ENCODE measurements around the gene MAN1C1. TPM values are rescaled to one million over a fixed set of nuclear protein-coding genes. Genes with fewer than 3 reads are reported as not detected.

The MAN1C1 gene
- total and polyA plus RNA-seq, 2 donors (not counting 1 experiment from before 2014, with no cell fraction given): 0.31 to 0.89 TPM

DNA sequence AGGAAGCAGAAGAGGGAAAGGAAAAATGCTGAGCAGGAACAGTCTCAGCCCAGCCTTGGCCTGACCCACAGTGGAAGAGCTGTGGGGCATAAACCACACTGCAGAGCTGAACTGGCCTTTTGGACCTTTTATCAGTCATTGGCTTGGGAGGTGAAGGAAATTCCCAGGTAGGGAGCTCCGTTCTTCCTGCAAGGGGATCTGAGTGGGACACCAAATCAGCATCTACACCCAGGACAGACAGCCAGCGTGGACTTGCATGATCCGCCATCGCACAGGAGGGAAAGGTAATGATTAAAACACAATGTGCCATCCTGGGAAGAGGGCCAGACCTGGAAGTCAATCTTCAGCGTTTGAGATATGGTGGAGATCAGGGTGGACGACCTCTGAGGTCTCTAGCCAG lies 202.0 kb downstream of the MAN1C1 start:
- no peak overlapping the region for H2AFZ ChIP-seq (ENCODE audit: insufficient read depth, low read depth, low read length, poor library complexity, severe bottlenecking)

More for the DNA sequence above, 202.0 kb downstream of the MAN1C1 start:
- POLR2A ChIA-PET: no interaction called here
- H3K36me3 ChIP-seq (replicated peaks in 1 of 2; ENCODE audit: control extremely low read depth in 1 of 2, control insufficient read depth in 1 of 2, extremely low read depth in 1 of 2, insufficient read depth in 2 of 2, low read length in 1 of 2): peaks cover 0 to under 1% of the 10 kb centered on the region in 2 experiments
- H3K27me3 ChIP-seq (replicated peaks in 1 of 4; ENCODE audit: control extremely low read depth in 1 of 4, control insufficient read depth in 3 of 4, insufficient read depth in 4 of 4, low read length in 3 of 4): no peaks in the 10 kb centered on the region
- H3K27ac ChIP-seq (ENCODE audit: low read length in 2 of 2): no peak overlapping the region
- Mint-ChIP-seq H3K4me1 (peaks cover 29% of the 10 kb centered on the region), H3K4me3 (peak overlapping the region; percentile 95), H3K27me3 (no peaks in the 10 kb centered on the region), H3K9me3 (ENCODE audit: insufficient read depth) (no peaks in the 10 kb centered on the region), H3K27ac (peak overlapping the region; percentile 74)
- H3K4me1 ChIP-seq (ENCODE audit: control insufficient read depth in 2 of 2, insufficient read depth in 2 of 2, low read length in 2 of 2): peaks cover 18 to 24% of the 10 kb centered on the region in 2 donors
- H3K9me3 ChIP-seq (ENCODE audit: control extremely low read depth in 1 of 3, control insufficient read depth in 2 of 3, insufficient read depth in 1 of 3, low read length in 2 of 3): no peaks in the 10 kb centered on the region
- intact Hi-C loops (cut with micrococcal nuclease): loop anchor here (10.0 kb wide), 1 partner anchor 574 kb away; the partner anchor contains the start of gene RSRP1
- no peak overlapping the region for H3K4me3 ChIP-seq (ENCODE audit: control extremely low read depth in 1 of 5, extremely low read depth in 1 of 5, insufficient read depth in 1 of 5, low read depth in 2 of 5, low read length in 4 of 5)
- TF ChIP-seq CTCF (IDR thresholded peaks at IDR 0.05) (no peak), EZH2 (IDR thresholded peaks at IDR 0.05; ENCODE audit: borderline replicate concordance, insufficient read depth, low read depth, low read length, poor library complexity, severe bottlenecking) (no peak)
- H3K79me2 ChIP-seq (ENCODE audit: control insufficient read depth, insufficient read depth, low read length): peaks cover 29% of the 10 kb centered on the region
- no peak overlapping the region for H3K9ac ChIP-seq (ENCODE audit: low read length)
- 100% methylated on average over 2 of the region's 6 CpGs for WGBS (ENCODE audit: insufficient coverage)
- H4K20me1 ChIP-seq (ENCODE audit: control insufficient read depth, insufficient read depth, low read length, poor library complexity, severe bottlenecking): peaks cover 21% of the 10 kb centered on the region
- ATAC-seq (ENCODE audit: low read depth) (no peak), DNase-seq (no peak)
- no peak overlapping the region for H3K4me2 ChIP-seq (replicated peaks; ENCODE audit: low read depth, low read length, poor library complexity, severe bottlenecking)
- CTCF ChIA-PET: interaction anchor here (2.6 kb wide), 1 partner anchor 17 kb away, joined by 6 read pairs; no protein-coding TSS in a partner anchor
